GM19193 (cell line): ENCODE measurements around the gene YARS2.

Experiments used
- POLR2A ChIP-seq: IDR thresholded peaks from 4 replicates; pipeline ENCODE4 v1.6.1; 2011; ENCODE audit not compliant: insufficient read depth, insufficient read length; ENCODE audit errors: extremely low read depth

The YARS2 gene

DNA sequence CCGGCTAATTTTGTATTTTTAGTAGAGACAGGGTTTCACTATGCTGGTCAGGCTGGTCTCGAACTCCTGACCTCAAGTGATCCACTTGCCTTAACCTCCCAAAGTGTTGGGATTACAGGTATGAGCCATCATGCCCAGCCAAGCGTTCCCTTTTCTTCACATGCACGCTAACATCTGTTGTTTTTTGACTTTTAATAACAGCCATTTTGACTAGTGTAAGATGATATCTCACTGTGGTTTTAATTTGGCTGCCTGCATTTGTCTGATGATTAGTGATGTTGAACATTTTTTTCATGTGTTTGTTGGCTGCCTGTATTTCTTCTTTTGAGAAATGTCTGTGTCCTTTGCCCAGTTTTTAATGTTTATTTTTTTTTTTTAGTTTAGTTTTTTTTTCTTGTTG is 10.2 kb upstream of the YARS2 start:
- TF ChIP-seq POLR2A: no peak

DNA sequence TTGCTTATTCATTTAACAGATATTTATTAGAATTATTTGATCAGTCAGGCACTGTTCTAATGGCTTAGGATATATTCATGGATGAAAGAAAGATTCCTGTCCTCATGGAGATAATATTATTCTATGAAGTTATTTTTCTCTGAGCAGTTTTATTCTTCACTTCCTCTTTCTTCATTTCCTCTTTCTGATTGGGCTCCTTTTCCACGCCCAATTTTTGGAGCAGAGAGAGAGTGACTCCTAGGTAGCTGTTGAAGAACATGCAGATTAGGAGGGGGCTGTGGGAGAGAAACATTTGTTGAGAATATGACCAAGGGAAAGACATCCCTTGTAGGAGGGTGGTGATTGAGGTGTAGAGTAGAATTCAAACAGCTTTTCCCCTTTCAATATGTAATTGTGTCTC is 6.0 kb upstream of the YARS2 start:
- TF ChIP-seq POLR2A: no peak

GRCh38 chr12:32757157-32757556 is 1.5 kb upstream of the YARS2 start:
- TF ChIP-seq POLR2A: no peak

GRCh38 chr12:32756476-32757066 is 874 bp upstream of the YARS2 start:
- TF ChIP-seq POLR2A: no peak

- no peak for TF ChIP-seq POLR2A
These were observed 545 bp downstream of the YARS2 start for GRCh38 chr12:32755051-32755653.

DNA sequence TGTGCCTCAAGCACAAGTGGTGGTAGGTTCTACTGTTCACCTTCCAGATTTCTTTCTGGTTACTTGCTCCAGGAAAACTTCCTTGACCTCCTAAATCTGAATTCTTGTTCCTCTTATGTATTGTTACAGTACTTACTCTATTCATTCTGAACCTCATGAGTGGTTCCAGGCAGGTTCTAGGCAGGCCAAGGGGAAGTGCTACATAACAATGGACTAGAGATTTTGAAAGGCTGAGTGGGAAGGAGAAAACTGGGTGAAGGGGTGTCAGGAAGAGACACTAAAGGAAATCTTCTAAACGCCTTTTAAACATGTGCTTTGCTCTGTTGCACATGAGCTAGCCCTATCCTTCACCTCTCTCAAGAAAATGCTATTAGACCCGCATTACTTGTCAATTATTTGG is 1.6 kb downstream of the YARS2 start:
- no peak for TF ChIP-seq POLR2A

- no peak for TF ChIP-seq POLR2A
These were observed 2.1 kb downstream of the YARS2 start for GRCh38 chr12:32753605-32754004.

- no peak for TF ChIP-seq POLR2A
These were observed 12.4 kb downstream of the YARS2 start for GRCh38 chr12:32743264-32743663.

- TF ChIP-seq POLR2A: no peak
These were observed 13.6 kb downstream of the YARS2 start for GRCh38 chr12:32742133-32742532.

DNA sequence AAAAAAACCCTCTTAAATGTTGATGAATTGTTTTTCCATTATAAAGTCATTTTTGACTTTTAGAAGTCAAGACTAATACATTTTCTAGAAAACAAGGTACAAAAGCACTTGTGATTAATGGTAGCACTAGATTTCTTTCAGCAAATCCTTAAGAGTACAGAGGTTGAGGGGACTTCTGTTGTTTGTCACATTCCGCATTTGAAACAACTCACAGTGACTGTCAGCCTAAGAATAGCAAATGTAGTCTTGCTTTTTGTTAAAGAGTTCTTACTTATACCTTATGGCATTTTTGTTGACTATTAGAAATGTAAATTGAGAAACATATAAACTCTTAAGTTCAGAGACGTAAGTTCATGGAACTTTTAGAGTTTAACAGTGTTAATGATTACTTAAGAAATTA is 16.4 kb downstream of the YARS2 start:
- TF ChIP-seq POLR2A: no peak

GRCh38 chr12:32737715-32738114 is 18.0 kb downstream of the YARS2 start:
- TF ChIP-seq POLR2A: no peak

GRCh38 chr12:32736445-32736844 is 19.3 kb downstream of the YARS2 start:
- TF ChIP-seq POLR2A: no peak

GRCh38 chr12:32734952-32735351 is 20.7 kb downstream of the YARS2 start:
- TF ChIP-seq POLR2A: no peak

GRCh38 chr12:32727237-32727636 is 28.5 kb downstream of the YARS2 start:
- no peak for TF ChIP-seq POLR2A

GRCh38 chr12:32726286-32726685 is 29.4 kb downstream of the YARS2 start:
- TF ChIP-seq POLR2A: no peak

- TF ChIP-seq POLR2A: no peak
These were observed 36.8 kb downstream of the YARS2 start for GRCh38 chr12:32718926-32719325.

GRCh38 chr12:32714772-32715171 is 40.9 kb downstream of the YARS2 start:
- TF ChIP-seq POLR2A: no peak
